Liver (tissue), 9 donors: ENCODE measurements around the gene MDGA2. TPM values are rescaled to one million over a fixed set of nuclear protein-coding genes. Genes with fewer than 3 reads are reported as not detected.

Experiments
- DNase-seq: peaks from one replicate; pipeline ENCODE4 v3.0.0-alpha.2; 2017; ENCODE audit warnings: low spot score
- H3K27ac ChIP-seq, 2 donors: one replicate each; pipeline ENCODE4 v1.7.0; 2013; ENCODE audit warnings: inconsistent platforms in 2 of 2, low read length in 2 of 2, control low read depth in 1 of 2, low read depth in 1 of 2, mild to moderate bottlenecking in 1 of 2
- H3K27me3 ChIP-seq, 4 donors: one replicate each; pipeline versions ENCODE4 v1.6.1 to v1.7.0; 2013; ENCODE audit warnings: low read length in 3 of 4, inconsistent platforms in 1 of 4, mild to moderate bottlenecking in 1 of 4, moderate library complexity in 1 of 4; ENCODE audit not compliant: control insufficient read depth in 4 of 4, insufficient read depth in 4 of 4
- H3K36me3 ChIP-seq, 4 donors: one replicate each; pipeline versions ENCODE4 v1.6.1 to v1.7.0; 2013; ENCODE audit warnings: low read length in 3 of 4, mild to moderate bottlenecking in 3 of 4, low read depth in 1 of 4, moderate library complexity in 1 of 4; ENCODE audit not compliant: control insufficient read depth in 4 of 4, insufficient read depth in 3 of 4
- H3K4me1 ChIP-seq, 4 donors: one replicate each; pipeline versions ENCODE4 v1.6.1 to v1.7.0; 2013; ENCODE audit warnings: low read length in 3 of 4, mild to moderate bottlenecking in 3 of 4, moderate library complexity in 1 of 4; ENCODE audit not compliant: control insufficient read depth in 4 of 4, insufficient read depth in 4 of 4
- H3K4me3 ChIP-seq, 3 donors: one replicate each; pipeline versions ENCODE4 v1.6.1 to v1.7.0; 2013; ENCODE audit warnings: low read length in 3 of 3, control low read depth in 1 of 3, low read depth in 1 of 3, mild to moderate bottlenecking in 1 of 3
- H3K9ac ChIP-seq, 2 donors: one replicate each; pipeline ENCODE4 v1.7.0; 2013; ENCODE audit warnings: low read length in 2 of 2, mild to moderate bottlenecking in 2 of 2, moderate library complexity in 2 of 2, control low read depth in 1 of 2, low read depth in 1 of 2
- H3K9me3 ChIP-seq, 4 donors: one replicate each; pipeline versions ENCODE4 v1.6.1 to v1.7.0; 2013; ENCODE audit warnings: low read length in 3 of 4; ENCODE audit not compliant: control insufficient read depth in 4 of 4
- ATF3 ChIP-seq: IDR thresholded peaks from 2 replicates; pipeline ENCODE4 v1.6.1; 2016; ENCODE audit warnings: antibody characterized with exemption
- CTCF ChIP-seq: fragments of 150-350 bp; IDR thresholded peaks from 2 replicates; pipeline ENCODE4 v1.5.1; 2017; ENCODE audit warnings: improper control_type of control experiment, low read depth, low read length; ENCODE audit not compliant: missing input control
- EGR1 ChIP-seq, 2 donors: IDR thresholded peaks; 2 replicates each; pipeline ENCODE4 v1.6.1; 2016 to 2018; ENCODE audit warnings: antibody characterized with exemption in 2 of 2, low read depth in 2 of 2
- FOXA1 ChIP-seq: IDR thresholded peaks from 2 replicates; pipeline ENCODE4 v1.6.1; 2016; ENCODE audit warnings: antibody characterized with exemption
- FOXA2 ChIP-seq: IDR thresholded peaks from 2 replicates; pipeline ENCODE4 v1.6.1; 2016; ENCODE audit warnings: antibody characterized with exemption
- GABPA ChIP-seq, 2 donors: IDR thresholded peaks in 1 of 2; conservative IDR thresholded peaks in 1 of 2; 2 replicates each; pipeline ENCODE4 v1.6.1; 2016; ENCODE audit warnings: antibody characterized with exemption in 2 of 2, mild to moderate bottlenecking in 1 of 2, moderate library complexity in 1 of 2
- HNF4A ChIP-seq, 2 donors: conservative IDR thresholded peaks; 2 replicates each; pipeline ENCODE4 v1.6.1; 2016; ENCODE audit warnings: antibody characterized with exemption in 2 of 2, mild to moderate bottlenecking in 2 of 2
- HNF4G ChIP-seq: IDR thresholded peaks from 2 replicates; pipeline ENCODE4 v1.6.1; 2016; ENCODE audit warnings: antibody characterized with exemption
- JUND ChIP-seq, 2 donors: IDR thresholded peaks; 2 replicates each; pipeline ENCODE4 v1.6.1; 2016; ENCODE audit warnings: antibody characterized with exemption in 2 of 2
- MAX ChIP-seq: IDR thresholded peaks from 2 replicates; pipeline ENCODE4 v1.6.1; 2016; ENCODE audit warnings: antibody characterized with exemption
- NR2F2 ChIP-seq: IDR thresholded peaks from 2 replicates; pipeline ENCODE4 v1.6.1; 2016; ENCODE audit warnings: antibody characterized with exemption
- RAD21 ChIP-seq, 2 donors: IDR thresholded peaks; 2 replicates each; pipeline ENCODE4 v1.6.1; 2016; ENCODE audit warnings: antibody characterized with exemption in 2 of 2, mild to moderate bottlenecking in 2 of 2
- REST ChIP-seq: IDR thresholded peaks from 2 replicates; pipeline ENCODE4 v1.6.1; 2016; ENCODE audit warnings: antibody characterized with exemption, mild to moderate bottlenecking
- RXRA ChIP-seq, 2 donors: IDR thresholded peaks; 2 replicates each; pipeline ENCODE4 v1.6.1; 2017 to 2018; ENCODE audit warnings: antibody characterized with exemption in 2 of 2, mild to moderate bottlenecking in 1 of 2
- SP1 ChIP-seq: IDR thresholded peaks from 2 replicates; pipeline ENCODE4 v1.6.1; 2018; ENCODE audit warnings: antibody characterized with exemption, mild to moderate bottlenecking
- TAF1 ChIP-seq: conservative IDR thresholded peaks from 2 replicates; pipeline ENCODE4 v1.6.1; 2016; ENCODE audit warnings: antibody characterized with exemption, mild to moderate bottlenecking
- YY1 ChIP-seq: IDR thresholded peaks from 2 replicates; pipeline ENCODE4 v1.6.1; 2016; ENCODE audit warnings: antibody characterized with exemption, mild to moderate bottlenecking
- ZBTB33 ChIP-seq: IDR thresholded peaks from 2 replicates; pipeline ENCODE4 v1.6.1; 2016; ENCODE audit warnings: antibody characterized with exemption
- WGBS: extraction: QIAGEN DNeasy Blood & Tissue Kit; methylation state at CpG from one replicate; pipeline ENCODE4 v1.1.7; 2013; 5-methylcytosine and 5-hydroxymethylcytosine counted together
- polyA plus RNA-seq, 2 donors: library from polyadenylated mRNA; stranded (reverse) in 1 of 2; unstranded in 1 of 2; fragments of 200-250 nt in 1 of 2; fragments of >200 nt in 1 of 2; fragmentation: Nextera tagmentation in 1 of 2; extraction: Ambion mirVana in 1 of 2; gene quantifications; one replicate each; pipeline versions ENCODE4 v1.2.1 to v1.2.3, GENCODE V29; 2013 to 2015
- total RNA-seq, 2 donors: library from RNA; depleted of rRNA; stranded (reverse); fragments of >200 nt; gene quantifications; one replicate each; pipeline ENCODE4 v1.2.3, GENCODE V29; 2014
- donor health status: healthy.
- donor health status: healthy.
- donor health status: healthy.
- donor health status: healthy.
- donor health status: healthy.

The MDGA2 gene
- total and polyA plus RNA-seq, 4 donors: 0.05 to 0.33 (median 0.19) TPM

GRCh38 chr14:47297374-47297773 is 378.0 kb downstream of the MDGA2 start:
- TF ChIP-seq GABPA (IDR thresholded peaks at IDR 0.05 in 1 of 2, conservative IDR thresholded peaks at IDR 0.05 in 1 of 2): no peak
- TF ChIP-seq YY1: no peak
- TF ChIP-seq REST: no peak
- no peak for TF ChIP-seq TAF1
- no peak for TF ChIP-seq EGR1 (IDR thresholded peaks at IDR 0.05; ENCODE audit: low read depth in 2 of 2)
- TF ChIP-seq RXRA (IDR thresholded peaks at IDR 0.05): no peak
- TF ChIP-seq SP1: no peak
- no peak for TF ChIP-seq MAX
- no peak for TF ChIP-seq ZBTB33
- no peak for TF ChIP-seq HNF4A (conservative IDR thresholded peaks at IDR 0.05)
- TF ChIP-seq NR2F2: no peak
- TF ChIP-seq FOXA1: no peak
- TF ChIP-seq CTCF: no peak
- TF ChIP-seq HNF4G: no peak
- TF ChIP-seq FOXA2: no peak
- no peak for TF ChIP-seq JUND (IDR thresholded peaks at IDR 0.05)
- no peak for TF ChIP-seq ATF3
- no peak for TF ChIP-seq RAD21 (IDR thresholded peaks at IDR 0.05)
- Histone ChIP-seq H3K27me3 (no peaks in the 10 kb centered on the region), H3K9me3 (no peaks in the 10 kb centered on the region), H3K36me3 (no peaks in the 10 kb centered on the region), H3K27ac (no peak overlapping the region), H3K4me1 (no peaks in the 10 kb centered on the region), H3K9ac (no peak overlapping the region), H3K4me3 (no peak overlapping the region)
- 66% methylated on average over 1 of the region's 1 CpG for WGBS
- DNase-seq: no peak

GRCh38 chr14:47284283-47284682 is 391.1 kb downstream of the MDGA2 start:
- WGBS: 91% methylated on average over 1 of the region's 1 CpG
- no peak overlapping the region for H3K9ac ChIP-seq
- H3K27me3 ChIP-seq: no peaks in the 10 kb centered on the region
- TF ChIP-seq CTCF (no peak), FOXA1 (no peak), FOXA2 (no peak), ZBTB33 (no peak), SP1 (no peak), HNF4G (no peak)

More at GRCh38 chr14:47284283-47284682, 391.1 kb downstream of the MDGA2 start:
- Histone ChIP-seq H3K27ac (no peak overlapping the region), H3K36me3 (no peaks in the 10 kb centered on the region), H3K4me3 (no peak overlapping the region), H3K9me3 (no peaks in the 10 kb centered on the region), H3K4me1 (no peaks in the 10 kb centered on the region)
- DNase-seq: no peak
